Measurements from ENCODE around the gene BTBD19. TPM values are rescaled to one million over a fixed set of nuclear protein-coding genes. Genes with fewer than 3 reads are reported as not detected.

BTBD19 gene
- total and polyA plus RNA-seq, 2 of the 4 experiments (the other 2 are of a cell fraction) = 0.90 to 17.2 TPM

DNA sequence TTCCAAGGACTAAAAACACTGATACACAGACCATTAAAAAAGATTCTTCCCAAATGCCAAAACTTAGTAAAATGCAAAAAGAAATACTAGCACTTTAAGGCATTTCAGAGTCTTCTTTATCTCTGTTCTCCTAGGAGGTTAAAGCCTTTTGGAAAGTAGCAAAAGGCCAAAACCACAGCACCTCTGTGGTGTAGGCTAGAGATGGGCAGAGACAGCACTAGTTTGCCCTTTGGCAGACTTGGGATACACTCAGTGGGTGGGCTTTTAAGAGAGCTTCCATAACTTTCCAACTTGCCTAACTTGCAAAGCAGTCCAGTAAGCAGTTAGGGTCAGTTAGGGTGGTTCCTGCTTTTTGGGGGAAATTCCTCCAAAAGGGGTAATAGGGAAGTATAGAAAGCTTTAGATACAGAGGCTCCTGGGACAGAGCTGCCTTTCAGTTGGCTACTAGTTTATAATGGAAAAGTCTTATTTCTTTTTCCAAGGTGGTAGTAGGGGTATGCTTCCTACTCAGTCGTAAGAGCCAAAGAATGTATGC lies 52.6 kb downstream of the BTBD19 start:
- H2BK120ac ChIP-seq (ENCODE audit: low read depth, low read length) = no peak overlapping the region
- H3K27me3 ChIP-seq (ENCODE audit: control insufficient read depth, insufficient read depth, low read length) = no peaks in the 10 kb centered on the region
- H4K91ac ChIP-seq (ENCODE audit: insufficient read depth, low read depth, low read length) = no peak overlapping the region
- H3K4ac ChIP-seq (ENCODE audit: low read depth, low read length) = no peak overlapping the region
- ChIA-PET CTCF (interaction anchor here (0.6 kb wide), 1 partner anchor 604 kb away, joined by 3 read pairs; no protein-coding TSS in a partner anchor), POLR2A (ENCODE audit: unreplicated experiment) (no interaction called here)
- DNase-seq (no peak), ATAC-seq (ENCODE audit: low read depth) (no peak)
- H3K79me1 ChIP-seq (ENCODE audit: low read depth in 1 of 2, low read length in 2 of 2) = peaks cover 0 to 2% of the 10 kb centered on the region in 2 experiments; a peak in 1 of 4 replicates
- dilution Hi-C loops (cut with HindIII; ENCODE audit: low sequenced_read_pairs, unreplicated experiment) (no loop called here), intact Hi-C loops (cut with micrococcal nuclease) (no loop called here), in situ Hi-C loops (cut with MboI; ENCODE audit: low sequenced_read_pairs) (loop anchor here (25.0 kb wide), 1 partner anchor 126 kb away; the partner anchor contains the start of gene EIF2B3)
- no peak overlapping the region for H2BK20ac ChIP-seq (ENCODE audit: low read depth, low read length)
- H2AFZ ChIP-seq (replicated peaks; ENCODE audit: low read length, poor library complexity) = no peak overlapping the region
- H3K4me1 ChIP-seq (ENCODE audit: control insufficient read depth, insufficient read depth, low read length) = no peaks in the 10 kb centered on the region
- no peak overlapping the region for H2AK9ac ChIP-seq (replicated peaks; ENCODE audit: low read depth, low read length, poor library complexity)
- H3K4me2 ChIP-seq (ENCODE audit: low read depth, low read length) = no peak overlapping the region
- H3K18ac ChIP-seq (ENCODE audit: low read depth, low read length) = no peak overlapping the region
- H2BK5ac ChIP-seq (ENCODE audit: low read depth, low read length, poor library complexity, severe bottlenecking) = no peak overlapping the region
- 0 out of 2 replicates have a peak, but pooled peaks cover 4% of the 10 kb centered on the region for H3K9me1 ChIP-seq (ENCODE audit: insufficient read depth, low read length)
- H3K9ac ChIP-seq (ENCODE audit: low read depth, low read length) = no peak overlapping the region
- WGBS, 2 experiments (ENCODE audit: extremely low coverage in 2 of 2, insufficient read length in 1 of 2) = no CpG with 5 or more reads among the region's 1 CpG
- H3K4me3 ChIP-seq (ENCODE audit: insufficient read depth, low read depth, low read length) = no peak overlapping the region
- no peak overlapping the region for H4K5ac ChIP-seq (ENCODE audit: low read depth, low read length)
- no peaks in the 10 kb centered on the region for H4K20me1 ChIP-seq (ENCODE audit: insufficient read depth, low read length)
- H3K23ac ChIP-seq (ENCODE audit: low read depth, low read length) = no peak overlapping the region
- H3K14ac ChIP-seq (replicated peaks; ENCODE audit: low read depth, low read length) = no peak overlapping the region
- no peak overlapping the region for H3K56ac ChIP-seq (ENCODE audit: extremely low read depth, insufficient read depth, low read length)
- no peak overlapping the region for H3K27ac ChIP-seq (ENCODE audit: insufficient read depth, low read length)
- no peaks in the 10 kb centered on the region for H3K9me3 ChIP-seq (ENCODE audit: control insufficient read depth, insufficient read depth, low read length)
- no peak overlapping the region for H4K8ac ChIP-seq (ENCODE audit: low read depth in 2 of 2, low read length in 2 of 2)
- no peak overlapping the region for H2AK5ac ChIP-seq (ENCODE audit: low read depth, low read length)
- H3K36me3 ChIP-seq (ENCODE audit: control insufficient read depth, insufficient read depth, low read length) = peaks cover 5% of the 10 kb centered on the region
- BruUV-seq (replicated peaks) = no TSS peak
- TF ChIP-seq FOS (IDR thresholded peaks at IDR 0.05; ENCODE audit: low read depth, low read length) (no peak), RCOR1 (IDR thresholded peaks at IDR 0.05; ENCODE audit: insufficient replicate concordance, low read length) (no peak), NFE2L2 (IDR thresholded peaks at IDR 0.05; ENCODE audit: low read depth, low read length) (no peak), RAD21 (IDR thresholded peaks at IDR 0.05; ENCODE audit: low read length) (no peak), SMC3 (IDR thresholded peaks at IDR 0.05; ENCODE audit: low read depth, low read length) (no peak), RFX5 (IDR thresholded peaks at IDR 0.05; ENCODE audit: low read depth, low read length) (no peak), CEBPB (IDR thresholded peaks at IDR 0.05; ENCODE audit: low read depth, low read length) (no peak), MAZ (IDR thresholded peaks at IDR 0.05; ENCODE audit: borderline replicate concordance, low read depth, low read length) (no peak), CHD1 (IDR thresholded peaks at IDR 0.05; ENCODE audit: low read depth, low read length) (no peak), MXI1 (IDR thresholded peaks at IDR 0.05; ENCODE audit: borderline replicate concordance, low read depth, low read length) (no peak)
- TF ChIP-seq, protein P1, sequence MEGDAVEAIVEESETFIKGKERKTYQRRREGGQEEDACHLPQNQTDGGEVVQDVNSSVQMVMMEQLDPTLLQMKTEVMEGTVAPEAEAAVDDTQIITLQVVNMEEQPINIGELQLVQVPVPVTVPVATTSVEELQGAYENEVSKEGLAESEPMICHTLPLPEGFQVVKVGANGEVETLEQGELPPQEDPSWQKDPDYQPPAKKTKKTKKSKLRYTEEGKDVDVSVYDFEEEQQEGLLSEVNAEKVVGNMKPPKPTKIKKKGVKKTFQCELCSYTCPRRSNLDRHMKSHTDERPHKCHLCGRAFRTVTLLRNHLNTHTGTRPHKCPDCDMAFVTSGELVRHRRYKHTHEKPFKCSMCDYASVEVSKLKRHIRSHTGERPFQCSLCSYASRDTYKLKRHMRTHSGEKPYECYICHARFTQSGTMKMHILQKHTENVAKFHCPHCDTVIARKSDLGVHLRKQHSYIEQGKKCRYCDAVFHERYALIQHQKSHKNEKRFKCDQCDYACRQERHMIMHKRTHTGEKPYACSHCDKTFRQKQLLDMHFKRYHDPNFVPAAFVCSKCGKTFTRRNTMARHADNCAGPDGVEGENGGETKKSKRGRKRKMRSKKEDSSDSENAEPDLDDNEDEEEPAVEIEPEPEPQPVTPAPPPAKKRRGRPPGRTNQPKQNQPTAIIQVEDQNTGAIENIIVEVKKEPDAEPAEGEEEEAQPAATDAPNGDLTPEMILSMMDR (conservative IDR thresholded peaks at IDR 0.05; ENCODE audit: low read depth, low read length) = no peak
- TF ChIP-seq, protein P2, sequence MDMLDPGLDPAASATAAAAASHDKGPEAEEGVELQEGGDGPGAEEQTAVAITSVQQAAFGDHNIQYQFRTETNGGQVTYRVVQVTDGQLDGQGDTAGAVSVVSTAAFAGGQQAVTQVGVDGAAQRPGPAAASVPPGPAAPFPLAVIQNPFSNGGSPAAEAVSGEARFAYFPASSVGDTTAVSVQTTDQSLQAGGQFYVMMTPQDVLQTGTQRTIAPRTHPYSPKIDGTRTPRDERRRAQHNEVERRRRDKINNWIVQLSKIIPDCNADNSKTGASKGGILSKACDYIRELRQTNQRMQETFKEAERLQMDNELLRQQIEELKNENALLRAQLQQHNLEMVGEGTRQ (IDR thresholded peaks at IDR 0.05; ENCODE audit: low read depth, low read length) = no peak
- H2BK15ac ChIP-seq (ENCODE audit: low read depth, low read length) = no peak overlapping the region

Data from IMR-90 (cell line).